HTR-8/SVneo (cell line): ENCODE data around the gene NIPAL3.

Experiments
- DNase-seq: peaks from one replicate; pipeline ENCODE4 v3.0.0; 2011; ENCODE audit warnings: low spot score, mixed read lengths; ENCODE audit not compliant: insufficient read length
- FAIRE-seq: peaks from 2 replicates; lab custom pipeline; 2011; peaks lifted over from hg19 to GRCh38; lab: Jason Lieb, UNC

The NIPAL3 gene

DNA sequence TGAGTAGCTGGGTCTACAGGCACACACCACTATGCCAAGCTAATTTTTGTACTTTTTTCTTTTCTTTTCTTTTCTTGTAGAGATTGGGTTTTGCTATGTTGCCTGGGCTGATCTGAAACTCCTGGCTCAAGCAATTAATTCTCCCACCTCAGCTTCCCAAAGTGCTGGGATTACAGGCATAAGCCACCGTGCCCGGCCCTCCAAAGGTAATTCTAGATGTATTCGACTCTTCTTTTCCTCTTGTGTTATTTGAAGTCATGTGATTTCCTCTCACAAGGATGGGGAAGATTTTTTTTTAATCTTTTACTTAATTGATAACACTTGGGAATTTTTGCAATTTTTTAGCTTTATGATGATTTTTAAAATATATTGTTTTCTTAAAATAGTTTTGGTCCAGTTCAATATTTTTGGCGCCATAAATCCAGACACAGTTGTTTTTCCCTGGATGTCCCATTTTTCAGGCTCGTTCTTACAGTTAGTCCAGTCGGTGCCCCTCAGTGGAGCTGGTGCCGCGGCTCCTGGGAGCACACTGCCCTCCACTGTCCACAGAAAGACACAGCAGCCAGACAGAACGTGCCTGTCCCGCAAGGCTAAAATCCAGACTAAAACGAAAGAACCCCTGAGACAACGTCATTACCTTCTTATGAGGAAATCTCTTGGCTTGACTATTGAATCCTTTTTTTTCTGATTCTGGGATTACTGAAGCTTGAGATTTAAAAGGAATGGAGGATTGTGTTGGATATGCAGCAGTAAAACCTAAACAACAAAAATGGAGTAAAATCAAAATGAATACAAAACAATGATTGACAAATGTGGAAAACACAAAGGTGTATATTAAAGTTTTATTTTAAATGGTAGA, 24.4 kb upstream of the NIPAL3 start:
- DNase-seq: peak; percentile 68
- FAIRE-seq: no peak

DNA sequence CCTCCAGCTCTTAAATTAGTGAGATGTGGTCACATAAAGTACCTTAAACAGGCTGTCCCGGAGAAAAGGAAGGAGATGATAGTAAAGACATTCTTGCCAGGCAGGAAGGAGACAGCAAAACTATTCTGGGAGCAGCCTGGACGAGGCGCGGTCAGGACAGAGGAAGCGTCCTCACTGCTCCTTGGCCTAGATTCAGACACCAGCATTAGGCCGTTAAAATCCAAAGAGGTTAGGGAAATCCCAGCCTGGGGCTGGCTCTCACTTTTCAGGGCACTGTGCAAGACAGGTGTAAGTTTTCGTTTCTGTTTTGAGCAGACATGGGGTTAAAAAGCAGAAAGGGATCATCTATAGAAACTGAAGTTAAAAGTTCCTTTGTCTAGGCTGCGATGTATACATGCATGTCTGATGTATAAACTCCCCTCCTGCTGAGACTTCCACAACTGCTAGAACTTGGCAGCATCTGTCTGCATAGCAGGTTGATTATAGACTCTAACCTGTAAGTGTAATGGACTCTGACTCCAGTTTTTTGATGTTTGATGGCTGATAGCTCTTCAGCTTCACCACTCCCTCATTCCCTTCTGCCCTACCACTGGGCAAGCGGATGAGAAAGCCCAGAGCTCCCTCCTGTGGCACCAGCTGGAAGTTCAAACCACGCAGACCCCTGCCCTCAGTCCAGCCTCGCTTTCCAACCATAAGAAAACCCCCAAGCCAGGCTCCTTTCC, 23.6 kb upstream of the NIPAL3 start:
- FAIRE-seq (no peak), DNase-seq (no peak)

DNA sequence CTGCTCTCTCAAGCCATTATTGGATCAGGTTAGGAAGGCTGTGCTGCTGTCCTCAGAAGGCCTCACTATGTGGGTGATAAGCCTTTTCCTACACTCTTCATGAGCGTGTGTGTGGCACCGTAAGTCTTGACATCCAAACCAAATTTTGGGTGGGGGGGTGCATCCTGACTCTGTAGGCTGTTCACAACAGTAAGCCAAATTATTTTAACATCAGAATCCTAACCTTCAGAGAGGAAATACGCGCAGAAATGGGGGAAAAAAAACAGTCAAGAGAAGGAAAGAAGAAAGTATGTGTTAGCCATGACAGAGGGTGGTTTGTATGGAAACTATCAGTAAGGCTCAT, 23.0 kb upstream of the NIPAL3 start:
- DNase-seq (no peak), FAIRE-seq (no peak)

DNA sequence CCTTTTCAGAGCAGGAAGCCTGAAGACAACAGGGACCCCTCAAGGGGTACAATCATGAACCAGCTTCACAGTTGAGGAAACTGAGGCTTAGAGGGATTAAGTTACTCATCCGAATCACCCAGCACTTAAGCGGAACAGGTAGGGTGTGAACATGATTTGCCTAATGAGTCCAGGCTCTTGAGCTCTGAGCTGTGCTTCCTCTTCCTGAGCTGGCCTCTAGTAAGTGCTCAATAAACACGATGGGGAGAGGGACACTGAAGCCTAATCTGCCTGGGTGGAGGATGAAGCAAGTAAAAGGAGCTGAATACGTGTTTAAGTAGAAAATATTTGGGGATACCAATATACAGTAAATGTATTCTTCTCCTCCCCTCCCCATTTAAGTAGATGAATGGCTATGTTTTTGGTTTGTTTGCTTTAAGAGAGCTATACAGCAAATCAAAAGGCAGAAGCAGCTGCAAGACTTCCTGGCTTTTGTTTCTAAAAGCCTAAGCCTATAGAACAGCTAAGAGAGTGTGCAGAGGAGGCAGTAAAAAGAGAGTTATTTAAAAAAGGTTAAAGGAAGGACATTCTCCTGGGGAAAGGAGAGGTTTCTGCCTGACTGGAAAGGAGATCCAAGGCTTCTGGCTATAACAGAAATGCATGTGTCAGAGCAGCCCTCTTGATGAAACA, 22.5 kb upstream of the NIPAL3 start:
- FAIRE-seq: no peak

DNA sequence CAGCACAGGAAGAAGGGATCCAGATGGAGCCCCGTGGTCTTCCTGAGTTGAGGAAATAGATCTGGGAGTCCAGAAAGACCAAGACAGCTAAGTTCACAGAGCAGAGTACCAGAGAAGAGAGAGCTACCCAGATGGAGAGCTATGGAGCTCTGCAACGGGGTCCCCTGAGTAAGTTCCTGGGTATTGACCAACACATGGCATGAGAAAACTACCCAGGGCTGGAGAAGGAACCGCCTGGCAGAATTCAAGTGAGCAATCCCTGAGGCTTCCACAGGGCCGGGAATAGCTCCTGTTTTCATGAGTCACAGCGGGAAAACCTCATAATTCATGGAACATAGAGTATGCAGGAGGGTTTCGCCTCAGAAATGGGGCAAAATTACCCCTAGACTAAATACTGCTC, 21.7 kb upstream of the NIPAL3 start:
- no peak for DNase-seq
- FAIRE-seq: no peak

More for the DNA sequence above, 22.5 kb upstream of the NIPAL3 start:
- no peak for DNase-seq

DNA sequence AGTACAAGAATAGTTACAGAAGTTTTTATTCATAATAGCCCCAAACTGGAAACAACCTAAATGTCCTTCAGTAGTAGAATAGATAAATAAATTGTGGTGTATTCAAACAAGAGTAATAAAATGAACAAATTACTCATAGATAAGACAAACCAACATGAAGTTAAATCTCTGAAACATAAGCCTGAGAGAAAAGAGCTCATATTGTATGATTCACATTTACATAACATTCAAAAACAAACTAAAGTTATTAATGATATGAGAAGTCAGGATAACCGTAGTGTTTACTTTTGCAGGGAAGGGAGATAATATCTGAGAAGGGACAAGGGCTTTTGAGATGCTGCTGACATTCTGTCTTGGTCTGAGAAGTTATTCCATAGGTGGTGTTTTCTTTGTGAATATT, 15.5 kb upstream of the NIPAL3 start:
- no peak for FAIRE-seq
- DNase-seq: no peak

DNA sequence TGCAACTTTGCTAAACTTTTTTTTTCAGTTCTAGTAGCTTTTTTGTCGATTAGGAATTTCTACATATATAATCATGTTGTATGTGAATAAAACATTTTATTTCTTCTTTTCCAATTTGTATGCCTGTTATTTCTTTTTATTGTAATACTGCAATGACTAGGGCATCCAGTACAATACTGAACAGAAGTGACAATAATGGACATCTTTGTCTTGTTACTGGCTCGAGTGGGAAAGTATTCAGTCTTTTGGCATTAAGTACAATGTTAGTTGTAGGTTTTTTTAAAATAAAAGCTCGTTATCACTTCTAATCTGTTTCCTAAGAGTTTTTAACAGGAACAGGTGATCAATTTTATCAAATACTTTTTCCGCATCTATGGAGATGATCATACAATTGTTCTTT, 11.8 kb upstream of the NIPAL3 start:
- no peak for FAIRE-seq
- DNase-seq: no peak

DNA sequence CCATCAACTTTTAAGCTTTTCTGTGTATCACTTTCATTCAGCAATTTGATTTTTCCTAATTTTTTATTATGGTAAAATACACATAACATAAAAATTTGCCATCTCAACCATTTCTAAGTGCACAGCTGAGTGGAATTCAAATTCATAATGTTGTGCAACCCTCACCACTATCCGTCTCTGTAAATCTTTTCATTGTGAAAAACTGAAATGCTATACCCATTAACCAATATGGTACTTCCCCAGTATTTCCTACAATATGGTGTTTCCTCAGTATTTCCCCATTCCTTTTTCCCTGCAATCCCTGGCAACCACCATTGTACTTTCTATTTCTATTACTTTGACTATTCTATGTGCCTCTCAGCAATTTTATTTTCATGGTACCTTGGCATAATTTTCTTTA, 8.8 kb upstream of the NIPAL3 start:
- FAIRE-seq (no peak), DNase-seq (no peak)

DNA sequence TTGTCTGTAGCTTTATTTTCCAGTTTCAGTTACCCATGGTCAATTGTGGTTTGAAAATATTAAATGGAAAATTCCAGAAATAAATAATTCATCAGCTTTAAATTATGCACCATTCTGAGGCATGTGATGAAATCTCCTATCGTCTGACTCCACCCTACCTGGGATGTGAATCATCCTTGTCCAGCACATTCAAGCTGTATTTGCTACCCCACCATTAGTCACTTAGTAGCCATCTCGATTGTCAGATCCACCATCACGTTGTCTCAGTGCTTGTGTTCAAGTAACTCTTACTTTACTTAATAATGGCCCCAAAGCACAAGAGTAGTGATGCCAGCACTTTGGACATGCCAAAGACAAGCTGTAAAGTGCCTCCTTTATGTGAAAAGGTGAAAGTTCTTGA, 6.1 kb upstream of the NIPAL3 start:
- DNase-seq (no peak), FAIRE-seq (peak; percentile 73)

DNA sequence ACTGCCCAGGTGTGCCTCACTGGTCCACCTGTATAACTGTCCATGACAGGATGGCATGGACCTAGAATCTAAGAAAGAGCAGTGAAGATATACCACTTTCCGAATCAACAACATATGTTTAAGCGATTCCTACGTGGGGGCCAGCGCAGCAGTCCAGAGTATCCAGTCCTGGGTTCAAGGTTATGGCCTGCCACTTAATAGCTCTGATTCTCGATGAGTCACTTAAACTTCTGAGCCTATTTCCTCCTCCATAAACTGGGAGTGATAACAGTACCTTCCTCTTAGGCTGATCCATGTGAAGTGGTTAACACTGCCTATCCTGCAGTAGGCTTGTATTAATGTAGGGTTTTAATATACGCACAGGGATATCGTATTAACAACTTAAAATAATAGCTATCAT, 4.9 kb upstream of the NIPAL3 start:
- FAIRE-seq (no peak), DNase-seq (no peak)

DNA sequence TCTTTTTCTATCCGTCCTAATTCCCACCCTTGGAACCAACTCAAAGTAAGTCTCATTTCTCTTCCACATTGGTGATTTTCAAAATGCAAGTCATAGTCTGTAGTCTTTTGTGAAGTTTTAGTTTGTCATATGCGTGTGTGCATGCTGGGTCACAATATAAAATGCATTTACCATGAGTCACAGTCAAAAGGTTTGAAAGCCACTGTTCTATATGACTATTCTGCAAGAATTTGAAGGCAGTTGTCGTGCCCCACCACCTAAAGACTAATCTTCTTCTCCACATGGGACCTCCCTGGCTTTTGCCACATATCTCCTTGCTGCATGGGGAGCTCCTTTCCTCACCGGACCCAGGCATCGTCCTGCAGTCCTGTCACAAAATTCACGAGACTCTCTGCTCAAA, 3.6 kb upstream of the NIPAL3 start:
- no peak for DNase-seq
- FAIRE-seq: no peak

DNA sequence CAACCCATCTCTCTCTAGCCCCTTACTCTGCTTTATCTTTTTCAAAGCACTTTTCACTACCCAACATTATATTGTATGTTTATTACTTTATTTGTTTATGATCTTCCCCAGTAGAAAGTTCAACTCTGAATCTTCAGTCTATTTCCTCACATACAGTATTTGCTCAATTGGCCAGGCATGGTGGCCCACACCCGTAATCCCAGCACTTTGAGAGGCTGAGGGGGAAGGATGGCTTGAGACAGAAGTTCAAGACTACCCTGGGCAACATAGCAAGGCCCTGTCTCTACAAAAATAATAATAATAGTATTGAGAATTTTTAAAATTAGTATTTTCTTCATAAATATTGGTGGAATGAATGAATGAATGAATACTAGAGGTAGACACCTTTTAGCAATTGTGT, 3.2 kb upstream of the NIPAL3 start:
- no peak for FAIRE-seq
- DNase-seq: no peak

DNA sequence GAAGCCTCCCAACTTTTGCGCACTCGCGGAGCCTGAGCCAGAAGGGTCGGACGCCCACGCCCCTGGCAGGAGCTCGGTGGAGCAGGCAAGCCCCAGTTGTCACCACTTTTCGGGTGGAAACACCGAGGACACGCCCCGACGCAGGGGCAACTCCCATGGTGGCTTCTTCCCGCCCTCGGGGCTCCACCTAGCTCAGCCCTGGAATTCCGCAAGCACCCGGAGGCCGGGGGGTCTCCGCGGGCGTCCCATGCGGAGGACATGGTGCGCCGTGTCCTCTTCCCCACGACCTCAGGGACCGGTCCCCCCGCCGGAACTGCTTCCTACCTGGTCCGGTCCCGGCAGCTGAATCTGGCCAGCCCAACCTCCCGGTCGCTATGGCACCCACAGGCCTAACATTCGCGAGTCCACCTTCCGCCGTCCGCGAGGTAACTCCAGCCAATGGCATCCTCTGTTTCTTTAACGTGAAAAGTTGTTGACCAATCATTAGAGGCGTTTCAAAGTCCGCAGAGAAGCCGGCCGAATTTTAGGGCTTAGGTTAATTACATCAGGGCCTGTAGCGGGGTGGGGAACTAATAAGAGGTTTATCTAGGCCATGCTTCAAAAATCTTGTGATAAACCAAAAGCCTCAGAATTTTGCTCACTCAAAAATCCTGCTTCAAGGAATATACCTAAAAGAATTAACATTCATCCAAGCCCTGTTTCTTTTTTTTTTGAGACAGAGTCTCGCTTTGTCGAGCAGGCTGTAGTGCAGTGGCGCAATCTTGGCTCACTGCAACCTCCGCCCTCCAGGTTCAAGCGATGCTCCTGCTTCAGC, 2.0 kb upstream of the NIPAL3 start, which contains the start of gene STPG1:
TSS of gene STPG1 (minus strand) at position 433 of the 814 bp plus-strand sequence. CDS start 12,394 bp downstream, outside the sequence.
- FAIRE-seq (peak; percentile 72), DNase-seq (peak; percentile 94)

DNA sequence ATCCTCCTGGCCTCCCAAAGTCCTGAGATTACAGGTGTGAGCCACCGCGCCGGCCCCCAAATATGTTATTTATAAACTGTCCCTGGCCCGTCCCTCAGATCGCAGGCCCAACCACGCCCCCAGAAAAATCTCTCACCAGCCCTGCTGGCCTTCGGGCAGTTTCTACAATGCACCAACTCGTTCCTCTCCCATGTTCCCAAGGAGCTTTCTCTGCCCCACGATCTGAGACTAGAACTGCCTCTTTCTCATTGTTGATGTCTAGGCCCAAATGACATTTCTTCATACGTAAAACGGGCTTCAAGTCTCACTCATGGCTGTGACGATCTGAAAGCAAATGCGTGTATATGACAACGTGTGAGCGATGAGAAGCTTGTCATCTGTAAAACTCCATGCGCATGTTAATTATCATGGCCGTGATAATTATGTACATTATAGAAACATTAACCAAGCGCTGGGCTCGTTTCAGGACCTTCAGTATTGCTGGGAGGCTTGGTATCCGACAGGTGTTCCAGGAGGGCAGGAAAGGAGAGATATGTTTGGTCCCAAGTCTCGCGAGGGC, 748 bp upstream of the NIPAL3 start:
- FAIRE-seq: no peak
- no peak for DNase-seq

DNA sequence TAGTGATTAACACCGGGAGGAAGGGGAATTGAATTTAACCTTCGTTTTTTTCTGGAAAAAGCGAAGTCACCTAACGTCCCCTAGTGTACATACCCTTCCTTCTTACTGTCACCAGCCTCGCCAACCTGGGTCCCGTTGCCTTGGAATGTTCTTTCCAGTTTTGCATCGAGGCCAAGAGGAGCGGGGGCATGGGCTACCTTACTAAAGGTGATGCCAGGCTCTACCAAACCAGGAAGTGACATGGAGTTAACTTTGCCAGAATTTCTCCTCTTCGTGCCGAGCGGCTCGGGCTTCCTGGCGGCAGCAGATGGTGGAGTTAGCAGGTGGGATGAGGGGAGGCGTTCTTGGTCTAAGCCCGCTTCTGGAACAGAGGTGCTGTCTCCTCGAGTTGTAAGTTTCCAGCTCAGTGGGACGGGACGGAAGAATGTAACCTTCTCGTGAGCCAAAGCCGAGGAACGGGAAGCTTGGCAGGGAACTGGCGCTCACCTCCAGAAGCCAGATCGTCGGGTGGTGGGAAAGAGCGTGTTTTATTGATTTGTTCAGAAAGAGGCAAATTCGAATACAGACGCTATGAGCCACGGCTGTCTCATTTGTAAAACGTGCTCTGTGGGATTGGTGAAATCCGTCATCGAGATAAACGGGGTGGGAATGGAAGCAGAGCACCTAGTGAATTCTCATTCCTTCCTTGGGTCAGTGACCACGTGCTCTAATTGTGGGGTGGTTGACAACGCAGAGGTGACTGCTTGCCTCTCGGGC, 486 bp downstream of the NIPAL3 start:
- FAIRE-seq: no peak
- DNase-seq: no peak

DNA sequence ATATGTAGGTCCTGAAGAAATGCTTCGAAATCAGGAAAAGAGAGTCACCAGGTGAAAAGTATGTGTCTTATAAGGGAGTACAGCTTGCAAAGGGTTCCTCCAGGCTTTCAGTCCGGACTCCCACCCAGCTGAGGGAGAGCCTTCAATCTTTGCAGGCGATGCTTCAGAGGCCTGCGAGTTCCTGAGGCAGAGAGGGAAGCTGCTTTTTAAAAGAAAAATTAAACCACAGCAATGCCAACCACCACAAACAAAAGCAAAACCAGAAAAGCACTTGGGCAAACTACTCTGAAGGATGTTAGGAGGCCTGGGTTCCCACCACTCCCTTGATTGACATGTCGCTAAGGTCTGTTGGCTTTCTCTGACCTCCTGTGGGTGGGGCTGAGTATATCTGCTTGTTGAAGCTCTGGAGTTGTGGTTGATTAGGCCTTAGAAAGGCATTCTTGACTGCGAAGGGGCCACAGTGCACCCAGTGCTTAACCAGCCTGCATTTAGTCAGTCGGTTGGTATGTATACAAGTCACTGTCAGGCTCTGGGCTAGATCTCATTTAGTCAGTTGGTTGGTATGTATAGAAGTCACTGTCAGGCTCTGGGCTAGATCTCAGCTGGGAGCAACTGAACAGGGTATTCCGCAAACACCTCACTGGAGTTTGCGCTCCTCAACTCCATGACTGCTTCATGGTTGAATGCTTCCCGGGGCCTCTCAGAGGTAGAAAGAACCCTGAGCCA, 1.2 kb downstream of the NIPAL3 start:
- DNase-seq: peak; percentile 45

DNA sequence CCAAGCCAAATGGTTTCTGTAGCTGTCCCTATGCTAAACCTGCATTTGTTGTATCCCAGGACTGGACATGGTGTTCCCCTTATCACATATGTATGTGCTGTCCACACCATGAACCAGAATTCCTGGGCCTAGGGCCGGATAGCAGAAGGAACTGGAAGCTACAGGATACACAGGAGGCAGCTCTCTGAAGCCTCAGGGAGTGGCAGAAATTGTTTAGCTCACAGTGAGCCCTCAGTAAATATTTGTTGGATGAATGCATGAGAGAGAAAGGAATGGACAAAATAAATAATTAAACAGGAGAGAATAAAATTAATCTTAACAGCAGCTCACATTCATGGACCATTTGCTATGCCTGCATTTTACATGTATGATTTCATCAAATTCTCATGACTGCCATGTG, 2.1 kb downstream of the NIPAL3 start:
- DNase-seq (no peak), FAIRE-seq (no peak)

More for the DNA sequence above, 1.2 kb downstream of the NIPAL3 start:
- no peak for FAIRE-seq

DNA sequence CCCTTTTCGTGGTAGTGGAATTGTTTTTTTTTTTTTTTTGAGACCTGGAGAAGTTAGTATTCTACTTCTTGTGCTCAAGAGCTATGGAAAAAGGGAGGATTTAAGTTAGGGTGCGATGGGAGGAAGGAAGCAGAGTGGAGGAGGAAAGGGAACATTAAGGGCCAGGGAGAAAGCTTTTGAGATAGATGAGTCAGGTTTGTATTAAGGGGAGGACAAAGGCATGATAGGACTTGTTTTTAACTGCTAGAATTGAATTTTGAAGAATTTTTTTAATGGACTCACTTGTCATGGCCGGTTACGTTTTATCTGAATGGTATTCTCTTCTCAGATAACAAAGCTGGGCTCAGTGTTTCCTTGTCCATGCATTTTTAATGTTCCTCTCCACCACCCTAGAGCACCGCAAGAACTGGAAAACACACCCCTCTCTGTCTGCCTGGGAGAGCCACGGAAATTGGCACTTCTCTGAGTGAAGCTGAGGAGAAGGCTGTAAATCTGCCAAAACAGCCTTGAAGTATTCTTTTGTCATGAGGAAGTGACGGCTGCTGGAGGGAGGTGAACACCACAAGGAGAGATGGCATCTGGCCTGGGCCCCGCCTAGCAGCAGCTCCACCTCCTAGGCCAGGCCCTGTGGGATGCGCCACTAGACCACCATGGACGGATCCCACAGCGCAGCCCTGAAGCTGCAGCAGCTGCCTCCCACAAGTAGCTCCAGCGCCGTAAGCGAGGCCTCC, 3.5 kb downstream of the NIPAL3 start:
- DNase-seq: peak; percentile 59
- no peak for FAIRE-seq
